A549 (cell line): ENCODE measurements around the gene EIF4G1.

ENCODE experiments used
- CBX8 ChIP-seq: fragments of 200-600 bp; sonication (generic); IDR thresholded peaks from 2 replicates; pipeline ENCODE4 v1.6.1; 2016
- CEBPB ChIP-seq, 2 experiments: fragments of >200 bp in 1 of 2; sonication (Bioruptor Twin) in 1 of 2; formaldehyde crosslinking in 1 of 2; IDR thresholded peaks; 2 replicates each; pipeline ENCODE4 v1.6.1; 2012 to 2016
- CTCF ChIP-seq: fragments of >200 bp; sonication (Bioruptor Twin); formaldehyde crosslinking; IDR thresholded peaks from 3 replicates; pipeline ENCODE4 v1.5.1; 2016
- JUN ChIP-seq, 2 experiments: fragments of >200 bp; sonication (Bioruptor Twin); formaldehyde crosslinking; IDR thresholded peaks; 2 replicates in 1 of 2; 3 replicates in 1 of 2; pipeline ENCODE4 v1.6.1; 2016 to 2017
- JUNB ChIP-seq: fragments of >200 bp; sonication (Bioruptor Twin); formaldehyde crosslinking; IDR thresholded peaks from 2 replicates; pipeline ENCODE4 v1.6.1; 2016
- KDM1A ChIP-seq: fragments of 200-600 bp; sonication (generic); IDR thresholded peaks from 2 replicates; pipeline ENCODE4 v1.6.1; 2016; ENCODE audit warnings: low read depth, mild to moderate bottlenecking
- MAX ChIP-seq: IDR thresholded peaks from 2 replicates; pipeline ENCODE4 v1.6.1; 2012
- PBX3 ChIP-seq: IDR thresholded peaks from 2 replicates; pipeline ENCODE4 v1.6.1; 2012
- POLR2A ChIP-seq: IDR thresholded peaks from 2 replicates; pipeline ENCODE4 v1.6.1; 2012; ENCODE audit warnings: mild to moderate bottlenecking, low read length
- RAD21 ChIP-seq, 2 experiments: fragments of >200 bp in 1 of 2; sonication (Bioruptor Twin) in 1 of 2; formaldehyde crosslinking in 1 of 2; IDR thresholded peaks in 1 of 2; conservative IDR thresholded peaks in 1 of 2; 2 replicates in 1 of 2; 3 replicates in 1 of 2; pipeline ENCODE4 v1.6.1; 2012 to 2018; ENCODE audit warnings: inconsistent platforms in 1 of 2
- REST ChIP-seq: fragments of 200-600 bp; sonication (generic); IDR thresholded peaks from 2 replicates; pipeline ENCODE4 v1.6.1; 2016; ENCODE audit warnings: antibody characterized with exemption, mild to moderate bottlenecking, moderate library complexity

- TF ChIP-seq KDM1A = no peak
- TF ChIP-seq JUNB = no peak
- TF ChIP-seq POLR2A = no peak
- no peak for TF ChIP-seq CTCF
- no peak for TF ChIP-seq MAX
- no peak for TF ChIP-seq RAD21 (conservative IDR thresholded peaks at IDR 0.05 in 1 of 2, IDR thresholded peaks at IDR 0.05 in 1 of 2)
- no peak for TF ChIP-seq REST
- TF ChIP-seq CEBPB (IDR thresholded peaks at IDR 0.05) = no peak
- no peak for TF ChIP-seq CBX8
- no peak for TF ChIP-seq JUN (IDR thresholded peaks at IDR 0.05)
- no peak for TF ChIP-seq PBX3
Observed at GRCh38 chr3:184341925-184342324, 27.5 kb downstream of the EIF4G1 start.
